COLO829 (cell line): ENCODE results near the gene ACHE.
A peak's percentile ranks its signal among the peaks of the same experiment; 100 is the strongest.
"Not testable (repeated sequence)": the region's sequence is repeated elsewhere in the genome, so short reads cannot be mapped to it uniquely, and the experiment has no call there.

Source experiments
- DNase-seq: peaks from one replicate; pipeline ENCODE4 v3.0.0; 2012; ENCODE audit warnings: low spot score

The ACHE gene

GRCh38 chr7:100861616-100861985, 34.1 kb downstream of the ACHE start:
- DNase-seq: no peak

- no peak for DNase-seq
These were observed 34.7 kb downstream of the ACHE start for GRCh38 chr7:100860702-100861615.

DNA sequence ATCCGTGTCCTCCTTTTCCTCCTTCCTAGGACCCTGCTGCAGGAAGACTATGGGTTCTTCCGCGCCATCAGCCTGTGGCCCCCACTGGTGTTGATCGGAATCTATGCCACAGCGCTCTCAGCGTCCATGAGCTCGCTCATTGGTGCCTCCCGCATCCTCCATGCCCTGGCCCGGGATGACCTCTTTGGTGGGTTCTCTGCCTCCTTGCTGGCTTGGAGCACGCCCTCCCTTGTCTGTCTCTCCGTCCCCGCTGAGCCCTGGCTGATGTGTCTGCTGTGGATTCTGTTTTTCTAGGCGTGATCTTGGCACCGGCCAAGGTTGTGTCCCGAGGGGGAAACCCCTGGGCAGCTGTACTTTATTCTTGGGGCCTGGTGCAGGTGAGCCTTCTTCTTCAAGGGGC, 35.8 kb downstream of the ACHE start:
- no peak for DNase-seq

GRCh38 chr7:100856871-100857282, 38.8 kb downstream of the ACHE start:
- no peak for DNase-seq

DNA sequence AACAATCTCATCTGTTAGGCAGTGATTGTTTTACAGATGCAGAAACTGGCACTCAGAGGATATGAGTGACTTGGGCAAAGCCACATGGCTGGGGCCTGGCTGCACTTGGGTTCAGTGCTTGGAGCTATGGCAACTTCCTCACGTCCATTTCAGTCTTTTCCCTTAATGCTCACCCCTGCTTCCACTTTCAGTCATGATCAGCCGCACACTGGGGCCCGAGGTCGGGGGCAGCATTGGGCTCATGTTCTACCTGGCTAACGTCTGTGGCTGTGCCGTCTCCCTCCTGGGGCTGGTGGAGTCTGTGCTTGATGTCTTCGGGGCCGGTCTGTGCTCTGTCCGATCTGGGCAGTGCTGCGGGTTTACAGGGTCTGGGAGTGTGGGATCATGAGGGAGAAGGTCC, 40.2 kb downstream of the ACHE start:
- DNase-seq: no peak

DNA sequence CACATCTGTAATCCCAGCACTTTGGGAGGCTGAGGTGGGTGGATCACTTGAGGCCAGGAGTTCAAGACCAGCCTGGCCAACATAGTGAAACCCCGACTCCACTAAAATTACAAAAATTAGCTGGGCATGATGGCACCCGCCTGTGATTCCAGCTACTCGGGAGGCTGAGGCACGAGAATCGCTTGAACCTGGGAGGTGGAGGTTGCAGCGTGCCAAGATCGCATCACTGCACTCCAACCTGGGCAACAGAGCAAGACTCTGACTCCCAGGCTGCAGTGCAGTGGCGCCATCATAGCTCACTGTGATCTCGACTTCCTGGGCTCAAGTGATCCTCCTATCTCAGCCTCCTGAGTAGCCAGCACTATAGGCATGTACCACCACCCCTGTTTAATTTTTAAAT, 40.8 kb downstream of the ACHE start:
- DNase-seq: not testable (repeated sequence)

DNA sequence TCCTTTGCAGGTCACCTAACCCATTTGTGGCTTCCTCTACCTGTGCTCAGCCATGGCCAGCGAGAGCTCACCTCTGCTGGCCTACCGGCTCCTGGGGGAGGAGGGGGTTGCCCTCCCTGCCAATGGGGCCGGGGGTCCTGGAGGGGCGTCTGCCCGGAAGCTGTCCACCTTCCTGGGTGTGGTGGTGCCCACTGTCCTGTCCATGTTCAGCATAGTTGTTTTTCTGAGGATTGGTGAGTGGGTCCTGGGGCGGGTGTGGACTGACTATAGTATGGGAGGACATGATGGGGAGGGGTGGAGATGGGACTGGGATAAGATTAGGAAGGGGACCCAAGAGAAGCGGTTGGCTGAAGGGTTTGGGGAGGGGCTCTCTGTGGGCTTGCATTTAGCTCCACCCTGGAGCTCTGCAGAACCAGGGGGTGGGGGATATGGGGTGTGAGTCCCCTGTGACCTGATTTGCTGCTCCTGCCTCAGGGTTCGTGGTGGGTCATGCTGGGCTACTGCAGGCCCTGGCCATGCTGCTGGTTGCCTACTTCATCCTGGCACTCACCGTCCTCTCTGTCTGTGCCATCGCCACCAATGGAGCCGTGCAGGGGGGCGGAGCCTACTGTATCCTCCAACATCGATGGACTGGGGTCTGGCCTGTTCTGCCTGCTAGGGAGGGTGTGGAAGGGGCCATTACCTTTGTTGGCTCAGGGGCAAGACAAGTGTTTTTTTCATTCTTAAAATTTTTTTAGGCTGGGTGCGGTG, 41.4 kb downstream of the ACHE start:
- no peak for DNase-seq

DNA sequence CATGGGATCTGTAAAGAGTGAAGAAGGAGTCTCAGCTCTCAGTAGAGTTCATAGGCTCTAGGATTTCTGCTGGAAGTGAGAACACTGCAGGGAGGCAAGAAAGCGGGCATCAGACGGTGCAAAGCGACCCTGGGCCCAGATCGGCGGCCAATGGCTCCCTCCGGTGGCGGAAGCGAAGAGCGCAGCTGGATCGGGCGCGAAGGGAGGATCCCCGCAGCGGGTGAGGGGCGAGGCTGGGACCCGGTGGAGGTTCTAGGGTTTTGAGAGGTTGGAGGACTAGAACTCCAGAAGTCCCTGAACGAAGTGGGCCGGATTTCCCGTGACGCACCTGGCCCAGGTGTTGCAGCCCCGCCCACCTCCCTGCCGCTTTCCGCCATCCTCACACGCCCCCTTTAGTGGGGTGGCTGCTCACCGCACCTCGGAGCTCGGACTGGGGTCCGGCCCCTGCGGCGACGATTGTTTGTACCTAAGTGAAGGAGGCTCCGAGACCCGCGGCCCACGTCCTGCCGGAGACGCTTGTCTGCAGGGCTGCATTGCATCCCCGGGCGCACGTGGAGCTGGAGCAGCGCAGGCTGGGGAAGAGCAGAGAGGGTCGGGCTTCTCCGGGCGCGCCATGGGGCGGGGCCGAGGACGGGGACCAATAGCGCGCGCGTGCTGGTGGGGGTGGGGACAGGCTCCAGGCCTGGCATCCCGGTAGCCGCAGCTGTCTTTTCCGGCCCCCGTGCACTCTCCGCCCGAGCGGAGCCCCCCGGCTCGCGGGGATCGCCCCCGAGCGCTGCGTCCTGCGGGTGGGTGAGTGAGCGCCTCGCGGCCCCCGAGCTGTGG, 43.4 kb downstream of the ACHE start, which contains the start of gene SLC12A9:
TSS of gene SLC12A9 (plus strand) at position 666 of the 825 bp plus-strand sequence. CDS start 1,485 bp downstream, outside the sequence.
- peak; percentile 97 for DNase-seq

GRCh38 chr7:100847360-100847759, 48.3 kb downstream of the ACHE start:
- no peak for DNase-seq

- no peak for DNase-seq
These were observed 55.1 kb downstream of the ACHE start for GRCh38 chr7:100840470-100841100.
